Measurements from ENCODE around the gene CHRDL2.

The CHRDL2 gene

DNA sequence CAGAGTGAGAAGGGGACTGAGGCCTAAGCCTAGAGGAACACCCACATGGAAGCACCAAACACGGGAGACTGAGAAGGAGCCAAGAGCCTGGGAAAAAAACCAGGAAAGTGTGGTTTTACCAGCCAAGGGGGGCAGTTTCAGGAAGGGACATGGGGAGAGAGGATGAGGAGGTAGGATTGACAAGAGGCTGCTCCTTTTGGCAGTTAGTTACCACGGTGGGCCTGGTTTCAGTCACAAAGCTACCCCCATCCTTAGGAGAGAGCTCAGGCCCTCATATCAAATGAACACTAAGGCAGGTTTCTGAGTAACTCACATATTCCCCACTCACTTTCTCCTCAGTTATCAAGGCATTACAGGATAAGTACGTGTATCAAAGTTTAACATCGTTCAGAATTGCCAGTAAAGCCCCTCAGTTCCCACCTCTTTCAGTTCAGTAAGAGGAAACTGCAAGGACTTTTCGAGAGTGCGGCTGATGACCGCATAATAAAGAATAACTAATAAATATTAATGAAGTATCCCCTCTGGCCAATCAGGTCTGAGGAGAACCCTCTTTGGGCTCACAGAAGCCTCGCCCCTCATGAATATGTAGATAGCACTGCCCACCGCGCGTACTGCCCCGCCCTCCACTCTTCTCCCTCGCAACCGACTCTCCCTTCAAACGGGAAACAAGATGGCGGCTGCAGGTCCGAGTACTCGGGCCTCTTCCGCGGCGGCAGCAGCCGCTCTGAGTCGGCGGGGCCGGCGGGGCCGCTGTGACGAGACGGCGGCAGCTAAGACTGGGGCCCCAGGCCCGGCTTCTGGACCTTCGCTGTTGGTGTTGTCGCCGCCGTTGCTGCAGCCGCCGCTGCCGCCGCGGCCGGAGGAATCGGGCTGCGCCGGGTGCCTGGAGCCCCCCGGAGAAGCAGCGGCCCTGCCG lies 17.2 kb upstream of the CHRDL2 start, which contains the start of gene RNF169:
TSS of gene RNF169 (plus strand) at position 639 of the 916 bp plus-strand sequence. CDS start at position 671, 32 bp downstream.
- DNase-seq = peak; percentile 95

DNA sequence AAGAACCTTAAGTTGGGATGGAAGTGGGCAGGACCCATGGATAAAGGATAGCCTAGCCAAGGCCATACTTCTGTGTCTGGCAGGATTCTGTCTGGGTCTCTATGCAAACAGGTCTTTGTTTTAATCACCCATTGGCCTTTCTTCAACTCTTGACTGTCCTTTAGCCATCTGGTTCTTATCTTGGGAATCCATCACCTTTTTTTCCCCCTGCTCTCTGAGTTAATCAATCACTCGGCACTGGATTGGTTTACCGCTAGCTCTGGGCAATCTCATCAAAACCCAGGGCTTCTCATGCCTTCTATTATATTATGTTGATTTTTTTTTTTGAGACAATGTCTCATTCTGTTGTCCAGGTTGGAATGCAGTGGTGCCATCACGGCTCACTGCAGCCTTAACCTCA lies 15.6 kb upstream of the CHRDL2 start:
- no peak for DNase-seq

DNA sequence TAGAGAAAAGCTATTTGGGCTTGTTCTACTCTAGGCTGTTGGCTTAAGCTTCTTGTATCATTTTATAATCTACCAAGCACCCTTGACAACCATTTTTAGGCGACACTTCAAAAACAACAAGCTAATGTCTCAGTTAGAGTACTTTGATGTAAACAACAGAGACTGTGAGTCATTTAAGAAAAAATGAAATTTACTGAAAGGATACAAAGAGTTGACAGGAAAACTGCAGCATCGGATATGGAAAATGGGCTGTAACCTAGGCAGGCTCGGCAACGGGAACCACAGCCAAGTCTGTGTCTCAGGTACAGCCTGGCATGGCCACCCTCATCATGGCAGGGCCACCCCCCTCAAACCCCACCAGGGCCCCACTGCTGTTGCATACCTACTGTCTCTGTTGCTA lies 13.1 kb upstream of the CHRDL2 start:
- DNase-seq = no peak

DNA sequence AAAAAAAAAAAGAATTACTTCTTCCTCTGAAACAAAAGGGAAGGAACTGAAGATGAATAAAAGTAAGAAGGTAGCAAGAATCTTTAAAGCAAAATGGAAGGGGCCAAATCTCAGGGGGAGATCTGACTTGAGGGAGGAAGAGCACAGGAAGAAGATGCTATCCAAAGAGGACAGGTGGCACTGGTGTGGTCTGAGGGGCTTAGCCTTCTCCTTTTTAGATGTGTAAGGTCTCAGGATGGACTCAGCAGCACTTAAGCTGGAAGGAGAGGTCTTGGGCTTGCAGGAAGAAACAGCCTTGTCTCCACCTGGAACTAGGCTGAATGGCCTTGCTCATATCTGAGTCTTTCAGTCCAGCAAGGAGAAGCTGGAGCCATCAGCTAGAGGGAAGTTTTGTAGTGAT lies 12.4 kb upstream of the CHRDL2 start:
- no peak for DNase-seq

DNA sequence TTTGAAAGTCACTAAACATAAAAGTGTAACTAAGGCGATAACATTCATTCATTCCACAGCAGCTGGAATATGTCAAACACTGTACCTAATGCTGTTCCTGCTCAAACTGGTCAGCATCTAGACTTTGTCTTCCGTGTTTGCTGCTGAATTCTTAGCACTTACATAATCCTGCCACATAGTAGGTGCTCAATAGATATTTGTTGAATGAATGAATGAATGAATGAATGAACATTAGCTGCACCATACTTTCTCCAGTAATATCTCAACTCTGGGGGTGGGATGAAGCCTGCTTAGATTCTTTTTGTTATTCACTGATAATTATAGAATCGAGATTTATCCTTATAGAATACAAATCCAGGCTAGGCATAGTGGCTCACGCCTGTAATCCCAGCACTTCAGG lies 10.8 kb upstream of the CHRDL2 start:
- DNase-seq = no peak

DNA sequence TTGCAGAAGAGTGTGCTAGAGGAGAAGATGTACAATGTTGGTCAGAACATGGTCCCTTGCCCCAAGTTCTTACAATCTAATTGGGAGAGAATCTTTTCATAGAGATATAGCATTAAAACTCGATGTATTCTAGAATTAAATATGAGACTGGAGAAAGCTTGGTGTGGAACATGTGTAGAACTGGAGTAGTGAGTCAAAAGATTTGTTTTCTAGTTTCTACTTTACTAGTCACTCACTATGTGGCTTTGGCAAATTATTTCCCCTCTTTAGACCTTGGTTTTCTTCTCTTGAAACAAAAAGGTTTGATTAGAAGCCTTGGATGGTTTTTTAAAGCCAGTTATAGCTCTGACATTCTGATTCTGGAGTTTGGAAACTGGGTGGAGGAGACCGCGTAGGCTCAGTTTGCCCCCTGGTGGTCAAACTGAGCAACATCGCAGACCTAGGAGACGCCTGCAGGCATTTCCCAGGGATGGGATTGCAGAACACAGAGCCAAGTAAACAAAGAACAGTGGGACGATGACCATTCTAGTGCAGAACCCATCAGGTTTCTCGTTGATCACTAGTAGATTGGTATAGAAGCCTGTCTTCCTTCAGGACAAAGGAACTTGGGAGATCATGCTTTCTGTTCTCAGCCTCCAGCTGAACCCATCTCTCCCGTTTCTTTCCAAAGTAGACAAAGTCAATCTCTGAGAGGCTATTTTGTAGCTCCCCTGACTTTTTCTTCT lies 8.5 kb upstream of the CHRDL2 start:
- peak; percentile 40 for DNase-seq

DNA sequence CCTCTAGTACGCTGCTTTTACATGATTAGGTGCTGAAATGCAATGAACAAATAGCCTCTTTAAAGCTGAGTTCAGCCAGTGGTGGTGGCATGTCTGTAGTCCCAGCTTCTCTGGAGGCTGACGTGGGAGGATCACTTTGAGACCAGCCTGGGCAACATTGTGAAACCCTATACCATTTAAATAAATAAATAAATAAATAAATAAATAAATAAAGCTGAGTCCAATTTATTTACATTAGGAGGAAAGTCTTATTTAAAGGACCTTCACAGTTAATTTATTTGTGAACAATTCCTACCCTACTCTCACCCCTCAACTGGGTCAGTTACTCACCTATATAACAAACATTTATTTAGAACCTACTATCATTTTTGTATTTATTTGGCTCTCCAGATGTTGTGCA lies 4.8 kb upstream of the CHRDL2 start:
- DNase-seq = no peak

DNA sequence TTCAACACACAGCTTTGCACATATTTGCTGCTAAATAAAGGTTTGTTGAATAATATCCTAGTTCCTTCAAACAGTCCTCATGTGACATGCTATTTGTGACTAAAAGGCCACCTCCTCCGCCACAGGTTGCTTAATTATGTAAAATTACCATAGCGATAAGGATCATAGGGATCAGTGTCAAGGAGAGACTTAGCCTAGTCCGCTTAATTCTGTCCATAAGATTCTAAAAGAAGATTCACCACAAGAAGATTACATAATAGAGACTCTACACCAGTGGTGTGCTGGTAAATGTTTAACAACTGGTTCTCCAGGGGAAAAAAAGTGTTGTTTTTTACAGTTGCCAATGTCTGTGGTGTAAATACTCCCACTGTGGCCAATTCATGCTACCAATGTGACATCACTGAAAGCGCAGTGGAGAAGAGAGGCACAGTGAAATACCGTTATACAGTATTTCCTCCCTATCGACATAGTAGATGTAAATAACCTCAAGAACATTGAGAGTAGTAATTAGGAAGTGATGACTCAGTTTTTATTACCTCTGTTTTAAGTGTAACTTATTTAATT lies 4.2 kb upstream of the CHRDL2 start:
- DNase-seq = no peak

DNA sequence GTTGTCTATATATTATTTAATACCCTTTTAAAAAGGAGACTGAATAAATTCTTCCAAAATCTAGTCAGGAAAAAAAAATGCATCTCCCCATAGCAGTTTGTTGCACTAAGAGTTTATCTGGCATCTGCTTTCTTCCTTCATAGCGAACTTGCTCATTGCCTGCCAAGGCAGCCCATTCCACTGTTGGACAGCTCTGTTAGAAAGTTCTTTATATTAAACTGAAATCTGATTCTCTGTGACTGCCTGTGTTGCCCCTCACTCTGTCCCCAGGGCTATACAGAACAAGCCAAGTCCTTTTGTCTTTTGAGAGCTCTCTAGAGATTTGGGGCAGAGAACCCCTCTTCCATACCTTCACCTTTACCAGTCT lies 3.3 kb upstream of the CHRDL2 start:
- no peak for DNase-seq

DNA sequence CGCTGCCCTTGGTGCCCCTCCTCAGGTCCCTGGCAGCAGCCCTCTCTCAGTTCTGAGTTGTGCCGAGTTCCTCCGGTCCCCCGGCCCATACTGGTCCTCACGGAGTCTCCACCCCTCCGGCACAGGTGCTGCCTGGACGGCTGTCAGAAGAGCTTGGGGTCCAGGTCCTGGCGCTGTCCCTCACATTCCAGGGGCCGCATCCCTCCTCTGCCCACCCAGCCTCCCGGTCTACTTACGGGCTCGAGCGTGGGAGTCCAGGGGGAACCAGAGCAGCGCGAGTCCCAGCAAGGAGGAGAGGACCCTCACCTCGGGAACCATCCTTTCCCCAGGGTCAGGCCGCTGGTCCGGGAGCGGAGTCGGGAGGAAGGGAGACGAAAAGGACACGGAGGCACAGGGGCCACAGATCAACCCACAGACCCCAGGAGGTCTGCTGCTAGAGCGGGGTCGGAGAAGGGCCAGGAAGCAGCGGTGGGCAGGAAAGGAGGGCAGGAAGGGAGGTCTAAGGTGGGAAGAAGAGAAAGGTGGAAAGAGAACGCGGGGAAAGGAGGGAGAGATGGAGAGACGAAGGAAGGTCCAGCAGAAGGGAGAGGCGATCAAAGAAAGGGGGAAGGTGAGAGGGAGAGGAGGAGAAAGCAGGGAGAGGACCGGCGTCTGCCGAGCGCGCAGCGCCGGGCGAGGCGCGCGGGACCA lies 510 bp downstream of the CHRDL2 start:
- DNase-seq = no peak

DNA sequence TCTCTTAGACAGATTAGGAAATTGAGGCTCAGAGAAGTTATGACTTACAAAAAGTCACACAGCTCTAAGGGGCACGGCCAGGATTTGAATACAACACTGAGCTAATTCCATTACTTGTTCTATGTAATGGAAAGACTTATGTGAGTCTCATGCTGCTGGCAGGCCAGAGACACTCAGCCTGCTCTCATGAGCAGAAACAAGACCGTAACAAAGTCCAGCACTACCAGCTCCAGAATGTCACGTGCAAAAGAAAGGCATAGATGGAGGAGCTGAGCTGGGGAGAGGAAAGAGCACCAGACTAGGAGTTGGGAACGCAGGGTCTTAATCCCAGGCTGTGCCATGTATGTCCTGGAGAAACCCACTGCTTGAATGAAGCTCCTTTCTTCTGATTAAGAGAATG lies 1.8 kb downstream of the CHRDL2 start:
- no peak for DNase-seq

GRCh38 chr11:74726547-74727182 lies 4.6 kb downstream of the CHRDL2 start:
- peak; percentile 37 for DNase-seq

- DNase-seq = no peak
These were observed 5.5 kb downstream of the CHRDL2 start for GRCh38 chr11:74725701-74726100.

GRCh38 chr11:74723511-74723910 lies 7.7 kb downstream of the CHRDL2 start:
- no peak for DNase-seq

- DNase-seq = no peak
These were observed 9.8 kb downstream of the CHRDL2 start for GRCh38 chr11:74721479-74721835.

- no peak for DNase-seq
These were observed 10.4 kb downstream of the CHRDL2 start for GRCh38 chr11:74720596-74721478.

- DNase-seq = no peak
These were observed 12.2 kb downstream of the CHRDL2 start for GRCh38 chr11:74719011-74719410.

GRCh38 chr11:74717221-74717969 lies 13.8 kb downstream of the CHRDL2 start:
- DNase-seq = no peak

DNA sequence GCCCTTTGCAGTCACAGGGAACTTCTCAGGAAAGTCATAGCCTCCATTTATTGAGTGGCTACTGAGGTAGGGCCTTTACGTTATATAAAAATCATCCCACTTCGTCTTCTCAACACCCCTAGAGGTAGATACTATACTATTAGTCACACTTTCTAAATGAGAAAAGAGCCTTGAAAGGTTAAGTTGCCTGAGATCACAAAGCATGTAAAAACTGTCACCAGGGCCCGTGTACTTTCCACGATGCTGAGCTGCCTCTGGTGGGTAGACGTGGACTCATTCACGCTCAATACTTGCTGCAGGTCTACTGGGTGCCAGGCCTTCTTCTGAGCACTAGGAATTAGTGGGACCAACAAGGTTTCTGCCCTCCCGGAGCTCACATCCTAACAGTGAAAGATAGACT lies 16.3 kb downstream of the CHRDL2 start:
- no peak for DNase-seq

DNA sequence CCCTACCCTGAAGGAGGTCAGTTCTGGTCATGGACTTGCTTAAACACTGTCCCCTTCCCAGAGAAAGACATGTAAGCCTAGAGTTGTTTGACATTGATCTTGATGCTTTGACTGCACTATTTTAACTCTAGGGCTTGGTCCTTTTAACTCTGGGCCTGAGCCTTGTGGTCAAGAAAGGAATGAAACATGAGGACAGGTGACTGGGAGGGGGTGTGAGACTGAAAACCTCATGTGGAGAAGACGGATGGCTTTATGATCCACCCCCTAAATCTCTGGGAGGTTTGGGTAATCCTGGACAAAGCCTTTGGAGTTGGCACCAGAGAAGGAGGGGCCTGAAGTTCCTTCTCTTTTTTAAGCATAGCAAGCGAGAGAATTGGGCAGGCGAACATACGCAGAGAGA lies 17.5 kb downstream of the CHRDL2 start:
- no peak for DNase-seq

Measured in NCI-H748 treated with DMSO at 0.1 percent for 48 hours (cell line).